OCI-LY1 (cell line): ENCODE measurements around the gene FURIN.

Experiments
- CTCF ChIP-seq: fragments of 200-600 bp; sonication (generic), shearing (Covaris generic); IDR thresholded peaks from 2 replicates; pipeline ENCODE4 v1.5.1; 2017; ENCODE audit warnings: mild to moderate bottlenecking, antibody characterized with exemption, low read length, moderate library complexity, mixed read lengths
- EZH2 ChIP-seq: fragments of 200-600 bp; sonication (generic), shearing (Covaris generic); IDR thresholded peaks from 2 replicates; pipeline ENCODE4 v1.8.0; 2017; ENCODE audit warnings: borderline replicate concordance, mixed run types, mild to moderate bottlenecking, antibody characterized with exemption, low read length, moderate library complexity, mixed read lengths

GRCh38 chr15:90890839-90891238 is 22.5 kb downstream of the FURIN start:
- no peak for TF ChIP-seq CTCF
- TF ChIP-seq EZH2 = no peak
